Cardiac septum (tissue), 1 donor: Measurements from ENCODE around the gene CAPZB. TPM values are rescaled to one million over a fixed set of nuclear protein-coding genes. Genes with fewer than 3 reads are reported as not detected.

Experiments used
- DNase-seq: peaks from one replicate; pipeline ENCODE4 v3.0.0-alpha.2; 2020; ENCODE audit warnings: low spot score
- intact Hi-C: fragments of 100-400 bp; cut with DNase I; formaldehyde crosslinking; loops from one replicate; pipeline ENCODE4 v1.14.0; 2022
- total RNA-seq: library from RNA; stranded (reverse); fragmentation: NEBNext Ultra II Directional; extraction: Animal tissue kit (Norgen Biotek cat#: 25700); gene quantifications from one replicate; pipeline ENCODE4 v1.2.1, GENCODE V29; 2021
- donor health status: DM: no; HTN: no; CAD: no.

CAPZB gene
- total RNA-seq, 1 donor from 2014 or later = 213 TPM

DNA sequence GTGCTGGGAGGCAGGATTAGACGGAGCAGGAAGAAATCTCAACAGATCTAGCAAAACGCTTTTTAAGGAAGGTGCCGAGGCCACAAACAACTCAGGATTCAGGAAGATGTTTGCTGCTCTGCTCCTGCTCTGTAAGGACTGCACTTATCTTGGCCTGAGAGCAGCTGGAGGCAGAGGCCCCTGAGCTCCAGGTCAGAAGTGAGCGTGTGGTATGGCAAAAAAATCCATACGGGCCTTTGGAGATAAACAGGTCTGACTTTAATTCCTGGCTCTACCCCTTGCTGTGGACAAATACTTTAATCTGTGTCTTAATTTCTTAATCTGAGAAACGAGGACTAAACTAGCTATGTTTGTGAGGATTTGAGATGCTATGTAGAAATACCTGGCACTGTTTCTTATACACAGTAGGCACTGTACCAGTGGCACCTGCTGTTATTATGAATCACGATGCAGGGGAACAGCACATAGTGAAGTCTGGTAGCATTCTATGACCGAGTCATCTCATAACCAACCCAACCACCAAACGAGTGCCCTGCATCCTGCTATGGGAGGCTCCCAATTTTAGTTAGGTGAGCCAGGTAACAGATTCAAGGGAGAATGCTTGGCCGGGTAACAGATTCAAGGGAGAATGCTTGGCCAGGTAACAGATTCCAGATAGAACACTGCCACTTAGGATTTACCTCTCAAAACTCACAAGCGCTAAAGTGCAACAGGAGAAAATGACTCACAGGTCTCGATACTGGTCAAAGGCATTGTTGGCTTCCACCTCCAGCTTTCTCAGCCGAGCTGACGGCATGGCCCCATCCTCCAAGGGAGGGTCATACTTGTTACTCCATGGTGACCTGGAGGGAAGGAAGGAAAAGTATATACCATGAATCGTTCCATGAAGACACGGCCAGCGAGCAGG, 107.3 kb downstream of the CAPZB start:
- intact Hi-C loops = no loop called here
- no peak for DNase-seq

DNA sequence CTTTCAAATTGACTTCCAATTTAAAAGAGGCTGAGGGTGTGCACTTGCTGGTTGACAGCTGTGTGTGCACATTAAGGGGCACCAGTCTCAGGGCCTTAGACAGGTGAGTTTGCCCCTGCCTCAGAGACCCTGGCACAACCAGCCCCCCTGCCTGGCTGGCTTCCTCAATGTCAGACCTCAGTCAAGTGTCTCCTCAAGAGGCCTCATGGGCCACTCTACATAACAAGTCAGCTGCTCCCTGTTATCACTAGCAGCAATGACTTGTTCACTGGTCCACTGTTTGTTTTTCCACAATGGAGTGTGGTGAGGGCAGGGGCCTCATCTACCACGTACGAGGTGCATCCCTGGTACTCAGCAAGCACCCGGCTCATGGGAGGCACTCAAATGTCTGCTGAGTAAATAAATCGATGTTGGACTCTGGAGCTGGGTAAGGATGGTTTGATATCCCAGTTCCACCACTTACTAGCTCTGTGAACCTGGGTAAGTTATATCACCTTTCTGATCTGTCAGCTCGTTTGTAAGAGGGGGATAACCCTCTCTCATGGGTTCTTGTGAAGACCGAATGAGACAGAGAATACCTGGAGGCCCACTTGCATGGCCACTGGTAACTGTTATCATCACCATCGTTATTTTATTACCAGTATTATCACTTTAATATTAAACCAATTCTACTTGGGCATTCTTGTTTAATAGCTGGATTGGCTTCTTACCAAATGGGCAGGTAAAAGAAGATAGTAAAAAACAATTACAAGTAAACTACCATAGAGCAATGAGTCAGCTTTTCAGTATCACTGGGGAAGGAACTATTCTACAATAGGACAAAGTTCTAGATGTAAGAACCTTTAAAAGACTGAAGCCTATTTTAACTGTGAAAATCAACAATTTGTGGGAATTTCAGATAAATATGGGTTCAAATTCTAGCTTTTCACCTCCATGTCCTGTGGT, 108.6 kb downstream of the CAPZB start:
- intact Hi-C loops = no loop called here
- no peak for DNase-seq

DNA sequence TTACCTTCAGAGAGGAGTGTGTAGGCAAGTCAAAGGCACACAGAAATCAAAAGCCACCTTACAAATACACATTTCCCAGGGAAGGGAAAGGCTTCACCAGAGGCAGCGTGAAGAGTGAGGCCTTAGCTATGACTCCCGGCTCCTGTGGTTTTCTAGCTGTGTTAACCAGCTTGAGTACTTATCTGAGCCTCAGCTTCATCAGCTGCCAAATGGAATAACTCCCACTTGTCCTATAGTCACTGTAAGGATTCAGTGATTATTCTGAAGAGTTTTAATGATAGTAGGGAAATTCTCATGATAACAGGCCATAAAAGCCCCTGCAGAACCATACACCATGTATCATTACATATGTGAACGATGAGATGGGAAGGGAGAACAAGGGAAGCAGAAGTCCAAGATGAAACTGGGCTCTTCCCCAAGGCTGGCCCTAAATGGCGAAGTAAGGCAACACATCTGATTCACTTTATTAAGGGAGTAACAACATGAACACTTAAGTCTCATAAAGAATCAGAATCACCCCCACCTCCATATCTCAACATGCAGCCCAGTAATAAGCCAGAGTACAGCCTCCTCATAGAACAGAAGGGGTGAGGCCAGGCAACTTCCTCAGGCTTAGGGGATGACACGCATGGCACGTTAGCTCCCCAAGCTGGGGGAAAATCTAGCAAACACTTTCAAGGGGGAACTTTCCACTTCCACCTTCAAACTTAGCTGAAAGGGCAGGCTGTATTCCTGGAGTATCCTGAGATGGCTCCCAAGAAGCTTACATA, 109.5 kb downstream of the CAPZB start:
- intact Hi-C loops = no loop called here
- DNase-seq = no peak

DNA sequence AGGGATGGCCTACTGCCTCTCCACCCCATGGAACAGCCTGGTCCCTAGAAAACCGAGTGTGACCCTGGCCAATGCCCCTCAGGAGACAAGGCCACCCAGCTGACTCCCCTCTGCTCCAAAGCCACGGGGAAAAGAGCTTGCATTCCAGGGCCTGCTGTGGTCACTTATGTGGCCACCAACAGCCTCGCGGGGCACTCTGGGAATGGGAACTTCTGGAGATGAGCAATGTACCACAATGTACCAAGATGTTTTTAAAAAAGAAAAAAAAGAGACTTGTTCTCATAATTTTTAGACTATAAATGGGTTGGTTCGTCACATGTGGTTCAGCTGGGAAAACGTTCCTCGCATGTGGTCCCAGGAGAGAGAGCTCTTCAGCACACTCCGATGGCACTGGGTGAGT, 110.4 kb downstream of the CAPZB start:
- intact Hi-C loops = no loop called here
- DNase-seq = no peak

DNA sequence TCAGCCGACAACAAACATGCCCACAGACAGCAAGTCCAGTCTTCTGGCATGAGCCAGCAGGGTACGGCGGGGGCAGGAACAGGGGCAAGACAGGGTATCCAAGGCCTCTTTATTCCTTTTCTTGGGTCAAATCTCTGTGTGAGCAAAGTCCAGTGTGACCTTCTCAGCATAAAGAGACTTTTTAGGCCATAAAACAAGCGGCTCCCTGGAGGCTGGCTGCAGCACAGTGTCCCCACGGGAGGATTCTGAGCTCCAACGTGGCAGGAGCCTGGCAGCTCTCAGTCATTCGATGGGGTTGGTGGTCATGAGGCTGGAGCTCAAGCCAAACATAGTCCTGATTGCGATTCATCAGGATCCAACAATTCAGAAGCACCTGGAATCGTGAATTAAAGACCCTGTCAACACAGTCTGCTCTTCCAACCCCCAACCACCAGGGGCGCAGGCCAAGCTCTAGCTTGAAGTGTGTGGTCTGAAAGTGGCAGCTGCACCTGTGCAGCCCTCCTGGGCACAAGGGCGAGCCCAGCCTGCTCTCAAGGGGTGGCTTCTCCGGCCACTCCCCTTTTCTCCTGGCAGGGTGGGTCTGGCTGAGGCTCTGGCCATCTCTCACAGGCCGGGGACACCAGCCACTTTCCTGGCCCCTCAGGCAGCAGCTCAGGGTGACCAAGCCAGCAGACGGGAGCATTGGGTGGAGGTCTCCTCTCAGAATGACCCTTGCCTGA, 111.1 kb downstream of the CAPZB start:
- no peak for DNase-seq
- intact Hi-C loops = no loop called here

DNA sequence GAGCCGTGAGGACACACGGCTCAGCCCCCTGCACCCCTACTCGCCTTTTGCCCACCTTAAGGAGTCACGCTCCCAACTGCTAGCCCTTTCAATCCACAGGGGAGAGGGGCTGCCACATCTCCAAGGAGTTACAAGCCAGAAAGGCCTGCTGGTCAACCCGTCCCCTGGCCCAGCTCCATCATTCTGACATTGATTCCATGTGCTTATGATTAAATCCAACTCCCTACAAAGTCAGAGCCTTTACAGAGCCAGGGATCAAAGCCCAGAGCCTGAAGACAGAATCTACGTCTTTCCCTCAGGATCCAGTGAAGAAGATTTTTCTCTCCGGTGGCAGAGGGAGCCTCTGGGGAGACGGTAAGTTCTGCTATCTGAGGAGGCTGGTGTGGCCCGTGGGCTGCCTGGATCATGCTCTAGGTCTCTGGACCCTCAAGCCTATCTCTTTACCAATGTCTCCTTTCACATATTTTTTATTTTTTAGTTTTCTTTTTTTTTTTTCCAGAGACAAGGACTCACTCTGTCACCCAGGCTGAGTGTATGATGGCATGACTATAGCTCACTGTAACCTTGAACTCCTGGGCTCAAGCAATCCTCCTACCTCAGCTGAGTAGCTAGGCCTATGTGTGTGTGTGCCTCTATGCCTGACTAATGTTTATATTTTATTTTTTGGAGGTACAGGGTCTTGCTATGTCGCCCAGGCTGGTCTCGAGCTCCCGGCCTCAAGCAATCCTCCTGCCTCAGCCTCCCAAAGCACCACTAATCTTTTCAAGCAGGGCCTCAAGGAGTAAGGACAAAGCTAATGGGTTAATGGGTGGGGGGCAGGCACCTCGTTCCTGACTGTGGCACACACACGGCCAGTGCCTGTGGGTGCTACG, 111.9 kb downstream of the CAPZB start:
- intact Hi-C loops = no loop called here
- no peak for DNase-seq

DNA sequence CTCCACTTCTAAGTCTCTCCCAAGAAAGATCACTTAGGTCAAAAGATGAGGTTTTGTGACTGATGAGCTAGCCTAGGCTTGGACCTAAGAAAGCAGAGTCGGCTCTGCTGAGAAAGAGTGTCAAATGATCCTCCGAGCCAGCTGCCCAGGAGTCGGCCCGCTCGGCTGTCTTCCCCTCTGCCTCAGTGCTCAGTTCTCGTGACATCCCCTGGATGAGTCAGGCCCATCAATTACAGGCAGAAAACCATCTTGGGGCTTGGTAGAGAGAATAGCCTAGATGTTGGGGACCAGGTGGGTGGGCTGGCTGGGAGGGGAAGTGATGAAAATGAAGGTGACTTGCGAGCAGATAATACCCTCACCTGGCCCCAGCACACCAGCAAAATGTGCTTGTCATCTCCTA, 112.7 kb downstream of the CAPZB start:
- intact Hi-C loops = no loop called here
- DNase-seq = no peak

DNA sequence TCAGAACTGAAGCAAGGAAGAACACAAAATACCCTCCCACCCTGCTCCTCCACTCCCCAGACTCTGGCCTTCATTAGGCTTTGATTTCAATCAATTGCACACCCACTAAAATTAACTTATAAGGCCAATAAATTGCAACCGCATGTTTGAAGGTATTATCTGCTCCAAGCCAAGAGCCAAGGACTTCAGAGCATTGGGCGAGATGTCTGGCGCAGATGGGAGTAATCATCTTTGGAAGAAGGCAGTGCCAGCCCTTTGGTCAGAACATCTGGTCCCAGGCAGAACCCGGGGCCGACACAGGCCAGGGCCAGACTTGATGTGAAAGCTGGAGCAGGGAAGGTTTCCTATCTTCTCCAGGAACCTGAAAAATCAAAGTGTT, 113.2 kb downstream of the CAPZB start:
- intact Hi-C loops = no loop called here
- no peak for DNase-seq

DNA sequence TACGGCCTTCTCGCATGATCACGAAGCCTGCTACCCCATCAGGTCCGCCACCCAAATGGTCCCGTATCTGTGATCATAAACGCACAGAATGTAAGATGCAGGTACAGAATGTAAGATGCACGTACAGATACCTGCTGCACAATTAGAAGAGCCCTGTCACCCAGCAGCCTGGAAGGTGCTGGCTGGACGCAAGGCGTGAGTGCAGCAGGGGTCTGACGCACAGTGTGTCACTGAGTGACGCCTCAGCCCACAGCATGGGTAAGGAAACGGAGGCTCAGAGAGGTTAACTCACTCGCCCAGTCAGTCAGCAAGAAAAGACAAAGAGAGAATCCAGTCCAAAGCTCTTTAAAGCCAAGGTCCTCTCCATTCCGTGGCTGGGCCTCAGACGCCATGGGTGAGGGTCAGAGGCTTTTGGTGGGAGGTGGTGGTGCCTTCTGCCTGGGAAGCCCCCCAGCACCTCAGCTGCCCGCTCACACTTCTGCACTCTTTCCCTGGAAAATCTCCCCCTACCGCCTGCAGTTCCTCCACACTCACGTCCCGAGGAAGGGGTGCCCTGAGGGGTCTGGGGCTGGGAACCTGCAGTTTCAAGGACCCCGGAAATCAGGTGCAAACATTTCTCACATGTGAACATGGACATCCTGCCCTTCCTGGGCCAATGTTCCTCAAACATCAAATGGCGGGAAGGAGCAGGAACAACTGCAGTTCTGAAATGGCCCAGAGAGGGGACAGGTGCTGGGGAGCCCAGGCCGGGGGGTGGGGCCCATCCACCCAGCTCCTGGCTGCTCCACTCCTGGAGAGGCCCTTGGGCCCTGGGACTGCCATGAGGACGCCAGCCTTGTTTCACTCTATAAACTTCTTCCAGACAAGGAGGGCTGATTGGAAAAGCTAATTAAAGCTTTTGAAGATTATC, 113.9 kb downstream of the CAPZB start:
- no peak for DNase-seq

DNA sequence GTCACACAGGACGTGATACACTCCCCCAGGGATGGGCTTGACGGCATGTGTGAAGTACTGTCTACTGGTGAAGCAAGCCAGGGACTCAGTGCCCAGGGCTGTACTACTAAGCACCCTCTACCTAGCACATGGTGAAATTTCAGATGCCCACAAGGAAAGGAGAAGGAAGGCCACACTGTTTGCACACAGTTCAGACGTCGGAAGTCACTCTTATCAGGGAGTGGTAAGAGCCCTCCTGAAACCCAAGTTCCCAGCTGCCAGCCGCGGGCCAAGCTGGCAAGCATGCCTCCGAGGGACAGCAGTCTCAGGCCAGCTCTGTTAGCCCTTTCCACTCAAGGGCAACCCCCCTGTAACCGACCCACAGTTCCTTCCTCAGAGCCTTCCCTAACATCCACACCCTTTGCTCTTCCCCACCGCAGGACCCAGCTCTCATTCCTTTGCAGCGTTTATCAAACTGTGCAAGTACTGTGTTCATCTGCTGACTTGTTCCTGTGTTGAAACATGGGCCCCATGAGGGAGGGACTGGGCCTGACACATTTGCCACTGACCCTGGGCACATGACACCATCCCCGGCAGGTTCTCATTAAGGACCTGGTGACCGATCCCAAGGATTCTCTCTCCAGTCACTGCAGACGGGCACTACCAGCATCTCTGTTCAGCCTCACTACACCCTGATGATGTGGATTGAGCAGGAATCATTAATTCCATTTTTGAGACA, 114.7 kb downstream of the CAPZB start:
- no peak for DNase-seq
- intact Hi-C loops = no loop called here

More for the DNA sequence above, 113.9 kb downstream of the CAPZB start:
- intact Hi-C loops = no loop called here

DNA sequence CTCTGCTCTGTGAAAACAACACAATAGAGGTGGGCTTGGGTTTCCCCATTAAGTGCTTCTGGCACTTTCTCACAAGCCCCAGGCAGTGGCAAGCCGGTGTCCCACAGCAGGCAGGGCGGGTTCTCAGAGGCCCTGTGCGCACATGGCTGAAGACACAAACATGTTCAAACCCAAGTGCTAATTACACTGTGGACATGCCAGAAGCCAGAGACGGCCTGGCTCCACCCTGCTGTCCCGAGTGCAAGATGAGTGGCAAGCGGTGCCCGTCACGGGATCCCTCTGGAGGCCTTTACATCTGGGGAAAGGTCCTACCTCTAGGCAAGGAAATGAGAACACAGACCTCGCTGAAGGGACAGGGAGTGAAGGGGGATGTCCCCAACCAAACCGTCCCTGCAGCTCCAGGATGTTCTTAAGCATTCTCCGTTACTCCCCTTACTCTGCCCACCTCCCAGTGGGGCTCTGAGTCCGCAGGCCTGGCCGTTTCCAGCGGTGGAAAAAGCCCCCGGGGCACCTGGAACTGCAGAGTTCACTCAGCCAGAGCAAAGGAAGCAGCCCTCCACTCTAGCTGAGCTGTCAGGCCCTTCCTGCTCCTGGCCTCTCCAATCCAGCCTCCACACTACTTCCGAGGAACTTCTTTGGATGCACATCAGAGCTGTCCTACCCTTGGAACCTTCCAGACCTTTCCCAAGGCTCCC, 115.8 kb downstream of the CAPZB start:
- DNase-seq = no peak
- intact Hi-C loops = no loop called here

DNA sequence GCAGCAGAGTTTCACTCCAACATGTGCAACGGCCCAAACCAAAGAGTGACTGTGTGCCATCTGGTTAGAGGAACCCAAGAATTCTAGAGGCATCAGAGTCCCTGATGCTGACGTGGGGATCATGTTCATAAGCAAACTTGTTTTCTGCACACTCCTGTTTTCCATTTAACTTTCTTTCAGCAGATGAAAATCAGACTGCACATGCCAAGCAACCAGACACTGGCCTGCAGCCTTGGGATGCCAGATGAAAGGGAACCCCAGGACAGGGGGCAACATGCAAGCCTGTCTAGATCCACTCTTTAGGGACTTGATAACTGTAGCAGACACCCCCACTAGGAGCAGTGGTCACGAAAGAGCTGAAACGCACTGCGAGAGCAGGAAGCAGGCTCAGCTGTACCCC, 116.4 kb downstream of the CAPZB start:
- intact Hi-C loops = no loop called here
- DNase-seq = no peak

DNA sequence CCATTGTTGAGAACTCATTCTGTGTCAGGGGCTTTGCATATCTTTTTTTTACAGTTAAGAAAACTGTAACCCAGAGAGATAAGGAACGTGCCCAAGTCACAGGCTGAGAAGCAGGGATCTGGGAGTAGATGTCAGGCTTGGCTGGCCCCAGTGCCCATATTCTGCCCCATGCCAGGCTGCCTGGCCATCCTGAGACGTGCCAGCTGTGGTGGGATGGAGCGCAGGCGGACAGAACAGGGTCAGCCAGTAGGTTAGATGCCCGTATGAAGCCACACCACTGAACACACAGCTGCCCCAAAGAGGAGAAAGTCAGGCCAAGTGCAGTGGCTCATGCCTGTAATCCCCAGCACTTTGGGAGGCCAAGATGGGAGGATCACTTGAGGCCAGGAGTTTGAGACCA, 117.3 kb downstream of the CAPZB start:
- intact Hi-C loops = no loop called here
- DNase-seq = no peak

DNA sequence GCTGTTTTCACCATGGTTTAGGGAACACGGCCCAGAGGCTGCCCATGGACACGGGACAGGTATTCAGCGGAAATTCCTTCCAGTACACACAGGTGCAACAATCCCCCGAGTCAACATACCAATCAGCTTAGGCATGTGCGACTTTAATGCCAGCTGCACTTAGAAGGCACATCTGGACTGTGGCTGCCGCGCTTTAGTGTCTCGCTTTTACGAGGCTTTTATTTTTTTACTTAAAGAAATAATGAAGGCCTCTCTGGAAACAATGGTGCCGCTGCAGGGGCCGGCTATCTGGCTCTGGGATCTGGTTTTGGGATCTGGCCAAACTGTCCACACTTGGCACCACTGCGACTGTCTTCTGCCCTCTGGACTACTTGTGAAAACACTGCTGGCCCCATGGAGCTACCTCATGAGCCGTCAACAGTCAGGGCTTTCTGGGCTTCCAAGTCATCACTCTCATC, 117.7 kb downstream of the CAPZB start:
- intact Hi-C loops = no loop called here
- DNase-seq = no peak

DNA sequence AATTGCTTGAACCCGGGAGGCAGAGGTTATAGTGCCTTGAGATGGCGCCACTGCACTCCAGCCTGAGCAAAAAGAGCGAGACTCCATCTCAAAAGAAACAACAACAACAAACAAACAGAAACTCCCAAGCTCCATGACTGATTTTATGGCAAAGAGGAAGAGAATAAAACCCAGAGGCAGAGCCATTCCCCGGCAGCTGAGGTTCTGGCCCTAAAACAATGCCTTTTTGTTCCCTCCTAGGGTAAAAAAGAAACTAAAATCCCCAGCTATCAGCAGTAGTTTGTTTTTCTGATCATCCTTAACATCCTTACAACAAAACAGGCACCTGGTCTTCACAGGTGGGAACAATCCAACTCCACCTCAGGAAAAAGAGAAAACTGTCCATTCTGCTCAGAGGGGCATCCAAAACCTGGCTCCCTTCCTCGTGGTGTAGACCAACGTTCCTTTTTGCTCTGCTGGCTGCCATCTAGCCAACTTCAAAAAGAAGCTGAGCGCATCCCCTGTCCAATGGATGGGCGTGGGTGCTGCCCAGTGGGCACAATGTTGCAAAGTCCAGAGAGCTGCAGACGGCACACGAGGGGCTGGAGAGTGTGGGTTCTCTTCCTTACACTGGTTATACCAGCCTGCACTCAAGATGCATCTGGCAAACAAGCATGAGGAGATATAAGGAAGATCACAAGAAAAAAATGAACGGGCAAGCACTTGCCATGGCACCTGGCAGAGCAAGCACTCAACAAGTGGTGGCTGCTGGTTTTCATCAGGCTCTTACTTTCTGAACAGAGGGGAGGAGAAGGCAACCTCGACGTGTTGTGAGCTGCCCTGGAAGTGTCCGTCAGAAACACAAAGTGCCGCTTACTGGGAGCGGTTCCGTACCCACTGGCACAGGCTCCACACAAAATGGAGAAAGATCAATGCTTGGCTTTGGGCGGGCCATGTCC, 118.5 kb downstream of the CAPZB start:
- no peak for DNase-seq
- intact Hi-C loops = no loop called here
